B cell (primary cell): Measurements from ENCODE around the gene GYS2. TPM values are rescaled to one million over a fixed set of nuclear protein-coding genes. Genes with fewer than 3 reads are reported as not detected.
A peak's percentile ranks its signal among the peaks of the same experiment; 100 is the strongest.

ENCODE experiments used
- ATAC-seq: fragments of 200-7000 bp; cut with Tn5 transposase; one replicate; pipeline ENCODE4 v1.10.0; 2021; ENCODE audit warnings: low read depth, mild to moderate bottlenecking, moderate number of reproducible peaks, moderate library complexity
- CTCF ChIA-PET: fragments of 350-600 bp; sonication (Branson Sonifier 250); formaldehyde crosslinking; loops from one replicate; lab custom pipeline; 2021; ENCODE audit warnings: antibody characterized with exemption, inconsistent platforms; lab: Charles Lee
- POLR2A ChIA-PET: fragments of 350-600 bp; sonication (Branson Sonifier 250); formaldehyde crosslinking; loops from one replicate; lab custom pipeline; 2021; ENCODE audit warnings: antibody characterized with exemption; lab: Charles Lee
- DNase-seq: peaks from one replicate; pipeline ENCODE4 v3.0.0; 2013
- H2AFZ ChIP-seq: 2 replicates; pipeline ENCODE4 v1.6.1; 2012; ENCODE audit warnings: mild to moderate bottlenecking, low read depth, low read length; ENCODE audit not compliant: insufficient read depth, poor library complexity, severe bottlenecking
- H3K27ac ChIP-seq, 2 donors: 1 replicate in 1 of 2; 2 replicates in 1 of 2; pipeline ENCODE4 v1.5.1; 2012 to 2013; ENCODE audit warnings: low read length in 2 of 2, mild to moderate bottlenecking in 2 of 2, moderate library complexity in 1 of 2
- H3K27me3 ChIP-seq, 4 experiments: fragments of 200-600 bp in 1 of 4; sonication (generic) in 1 of 4; replicated peaks in 1 of 4; 1 replicate in 2 of 4; 2 replicates in 2 of 4; pipeline versions ENCODE4 v1.6.1 to v1.7.0; 2013 to 2016; ENCODE audit warnings: low read length in 3 of 4, mild to moderate bottlenecking in 2 of 4, mixed read lengths in 1 of 4, moderate library complexity in 1 of 4; ENCODE audit not compliant: insufficient read depth in 4 of 4, control insufficient read depth in 3 of 4; ENCODE audit errors: control extremely low read depth in 1 of 4
- H3K36me3 ChIP-seq, 2 experiments: replicated peaks in 1 of 2; 1 replicate in 1 of 2; 2 replicates in 1 of 2; pipeline versions ENCODE4 v1.6.1 to v1.7.1; 2013; ENCODE audit warnings: low read length in 1 of 2; ENCODE audit not compliant: insufficient read depth in 2 of 2, control insufficient read depth in 1 of 2; ENCODE audit errors: control extremely low read depth in 1 of 2, extremely low read depth in 1 of 2
- H3K4me1 ChIP-seq, 2 donors: fragments of 200-600 bp in 1 of 2; sonication (generic) in 1 of 2; 1 replicate in 1 of 2; 2 replicates in 1 of 2; pipeline versions ENCODE4 v1.5.1 to v1.6.1; 2013 to 2017; ENCODE audit warnings: low read length in 2 of 2; ENCODE audit not compliant: control insufficient read depth in 2 of 2, insufficient read depth in 2 of 2
- H3K4me2 ChIP-seq: replicated peaks from 2 replicates; pipeline ENCODE3; 2012; ENCODE audit warnings: mild to moderate bottlenecking, low read depth, low read length; ENCODE audit not compliant: poor library complexity, severe bottlenecking
- H3K4me3 ChIP-seq, 5 experiments: fragments of 200-600 bp in 1 of 5; sonication (generic) in 1 of 5; 1 replicate in 3 of 5; 2 replicates in 2 of 5; pipeline versions ENCODE4 v1.5.1 to v1.7.0; 2011 to 2016; ENCODE audit warnings: low read length in 4 of 5, mild to moderate bottlenecking in 4 of 5, low read depth in 2 of 5, control low read depth in 1 of 5, moderate library complexity in 1 of 5; ENCODE audit not compliant: insufficient read depth in 1 of 5; ENCODE audit errors: control extremely low read depth in 1 of 5, extremely low read depth in 1 of 5
- H3K79me2 ChIP-seq: fragments of 200-600 bp; sonication (generic); one replicate; pipeline ENCODE4 v1.6.0; 2016; ENCODE audit warnings: low read length; ENCODE audit not compliant: control insufficient read depth, insufficient read depth
- H3K9ac ChIP-seq: fragments of 200-600 bp; sonication (generic); 2 replicates; pipeline ENCODE4 v1.6.1; 2017; ENCODE audit warnings: mild to moderate bottlenecking, low read length, moderate library complexity
- H3K9me3 ChIP-seq, 3 donors: one replicate each; pipeline versions ENCODE4 v1.6.1 to v1.7.1; 2013; ENCODE audit warnings: low read length in 2 of 3; ENCODE audit not compliant: control insufficient read depth in 2 of 3, insufficient read depth in 1 of 3; ENCODE audit errors: control extremely low read depth in 1 of 3
- H4K20me1 ChIP-seq: 2 replicates; pipeline ENCODE4 v1.6.0; 2012; ENCODE audit warnings: mild to moderate bottlenecking, low read length; ENCODE audit not compliant: insufficient read depth, control insufficient read depth, poor library complexity, severe bottlenecking
- H3K27ac Mint-ChIP-seq: one replicate; pipeline ENCODE4 v1.8.0; 2021; ENCODE audit warnings: mixed read lengths
- H3K27me3 Mint-ChIP-seq: one replicate; pipeline ENCODE4 v1.8.0; 2021; ENCODE audit warnings: mixed read lengths
- H3K4me1 Mint-ChIP-seq: one replicate; pipeline ENCODE4 v1.8.0; 2021; ENCODE audit warnings: mixed read lengths
- H3K4me3 Mint-ChIP-seq: one replicate; pipeline ENCODE4 v1.8.0; 2021; ENCODE audit warnings: mixed read lengths
- H3K9me3 Mint-ChIP-seq: one replicate; pipeline ENCODE4 v1.8.0; 2022; ENCODE audit warnings: mixed read lengths; ENCODE audit not compliant: insufficient read depth
- EZH2 ChIP-seq: IDR thresholded peaks from 2 replicates; pipeline ENCODE4 v1.6.1; 2012; ENCODE audit warnings: borderline replicate concordance, low read depth, mild to moderate bottlenecking, moderate library complexity, low read length; ENCODE audit not compliant: insufficient read depth, poor library complexity, severe bottlenecking
- WGBS: methylation state at CpG from one replicate; pipeline ENCODE4 v1.1.5; 2013; ENCODE audit warnings: missing lambda C conversion rate; ENCODE audit not compliant: insufficient coverage; 5-methylcytosine and 5-hydroxymethylcytosine counted together
- intact Hi-C: fragments of 100-400 bp; cut with micrococcal nuclease; formaldehyde crosslinking; loops from one replicate; pipeline ENCODE4 v1.10.0; 2022
- polyA plus RNA-seq: library from polyadenylated mRNA; depleted of rRNA; stranded (reverse); fragments of >200 nt; gene quantifications from 2 replicates; pipeline ENCODE4 v1.2.3, GENCODE V29; 2012
- total RNA-seq, 2 donors: library from RNA; stranded (reverse); fragments of 120-200 nt in 1 of 2; gene quantifications; 1 replicate in 1 of 2; 2 replicates in 1 of 2; pipeline versions ENCODE4 v1.2.3 to v1.2.4, GENCODE V29; 2013 to 2022
- TF ChIP-seq, protein P1 (sequence below): fragments of 200-600 bp; IDR thresholded peaks from one replicate; pipeline ENCODE4 v1.8.0; 2022; ENCODE audit warnings: antibody characterized with exemption, mild to moderate bottlenecking

Gene GYS2
- total and polyA plus RNA-seq, 2 donors (not counting 1 experiment from before 2014, with no cell fraction given): not detected

- 0% methylated on average over 12 of the region's 14 CpGs for WGBS
- Histone ChIP-seq H3K4me3 (peak overlapping the region; percentile 69 to 97 (median 92)), H3K4me2 (peak overlapping the region; percentile 87), H3K27me3 (no peaks in the 10 kb centered on the region), H4K20me1 (peaks cover 12% of the 10 kb centered on the region), H3K4me1 (peaks cover 26 to 28% of the 10 kb centered on the region in 2 donors), H3K9me3 (no peaks in the 10 kb centered on the region), H2AFZ (peak overlapping the region; percentile 99), H3K79me2 (peaks cover 77% of the 10 kb centered on the region), H3K36me3 (peaks cover 0 to 19% of the 10 kb centered on the region in 2 experiments), H3K9ac (peak overlapping the region; percentile 96), H3K27ac (peak overlapping the region; percentile 70 to 89)
- H3K4me3 Mint-ChIP-seq: no peak overlapping the region
- ATAC-seq: no peak
- H3K27me3 Mint-ChIP-seq: no peaks in the 10 kb centered on the region
- CTCF ChIA-PET: interaction anchor here (1.0 kb wide), 1 partner anchor 179 kb away, joined by 3 read pairs; no protein-coding TSS in a partner anchor
- H3K9me3 Mint-ChIP-seq: no peaks in the 10 kb centered on the region
- intact Hi-C loops: loop anchor here (5.0 kb wide), 1 partner anchor 1040 kb away; the partner anchor contains the start of gene C2CD5
- H3K27ac Mint-ChIP-seq: no peak overlapping the region
- POLR2A ChIA-PET: interaction anchor here (1.6 kb wide), 1 partner anchor 1122 kb away, joined by 3 read pairs; the partner anchor contains the start of gene ETNK1
- TF ChIP-seq, protein P1, sequence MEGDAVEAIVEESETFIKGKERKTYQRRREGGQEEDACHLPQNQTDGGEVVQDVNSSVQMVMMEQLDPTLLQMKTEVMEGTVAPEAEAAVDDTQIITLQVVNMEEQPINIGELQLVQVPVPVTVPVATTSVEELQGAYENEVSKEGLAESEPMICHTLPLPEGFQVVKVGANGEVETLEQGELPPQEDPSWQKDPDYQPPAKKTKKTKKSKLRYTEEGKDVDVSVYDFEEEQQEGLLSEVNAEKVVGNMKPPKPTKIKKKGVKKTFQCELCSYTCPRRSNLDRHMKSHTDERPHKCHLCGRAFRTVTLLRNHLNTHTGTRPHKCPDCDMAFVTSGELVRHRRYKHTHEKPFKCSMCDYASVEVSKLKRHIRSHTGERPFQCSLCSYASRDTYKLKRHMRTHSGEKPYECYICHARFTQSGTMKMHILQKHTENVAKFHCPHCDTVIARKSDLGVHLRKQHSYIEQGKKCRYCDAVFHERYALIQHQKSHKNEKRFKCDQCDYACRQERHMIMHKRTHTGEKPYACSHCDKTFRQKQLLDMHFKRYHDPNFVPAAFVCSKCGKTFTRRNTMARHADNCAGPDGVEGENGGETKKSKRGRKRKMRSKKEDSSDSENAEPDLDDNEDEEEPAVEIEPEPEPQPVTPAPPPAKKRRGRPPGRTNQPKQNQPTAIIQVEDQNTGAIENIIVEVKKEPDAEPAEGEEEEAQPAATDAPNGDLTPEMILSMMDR: no peak
- TF ChIP-seq EZH2: no peak
- peaks cover 37% of the 10 kb centered on the region for H3K4me1 Mint-ChIP-seq
- DNase-seq: no peak
Observed at GRCh38 chr12:21502164-21502496, 102.5 kb downstream of the GYS2 start.
